CD4-positive, alpha-beta T cell treated with Interleukin-6 for 4 hours (primary cell): ENCODE data around the gene KCNK7.
"Not testable (repeated sequence)": the region's sequence is repeated elsewhere in the genome, so short reads cannot be mapped to it uniquely, and the experiment has no call there.

Experiments
- DNase-seq: peaks from one replicate; pipeline ENCODE4 v3.0.0-alpha.2; 2020; ENCODE audit warnings: mixed read lengths

Gene KCNK7, protein sequence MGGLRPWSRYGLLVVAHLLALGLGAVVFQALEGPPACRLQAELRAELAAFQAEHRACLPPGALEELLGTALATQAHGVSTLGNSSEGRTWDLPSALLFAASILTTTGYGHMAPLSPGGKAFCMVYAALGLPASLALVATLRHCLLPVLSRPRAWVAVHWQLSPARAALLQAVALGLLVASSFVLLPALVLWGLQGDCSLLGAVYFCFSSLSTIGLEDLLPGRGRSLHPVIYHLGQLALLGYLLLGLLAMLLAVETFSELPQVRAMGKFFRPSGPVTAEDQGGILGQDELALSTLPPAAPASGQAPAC

DNA sequence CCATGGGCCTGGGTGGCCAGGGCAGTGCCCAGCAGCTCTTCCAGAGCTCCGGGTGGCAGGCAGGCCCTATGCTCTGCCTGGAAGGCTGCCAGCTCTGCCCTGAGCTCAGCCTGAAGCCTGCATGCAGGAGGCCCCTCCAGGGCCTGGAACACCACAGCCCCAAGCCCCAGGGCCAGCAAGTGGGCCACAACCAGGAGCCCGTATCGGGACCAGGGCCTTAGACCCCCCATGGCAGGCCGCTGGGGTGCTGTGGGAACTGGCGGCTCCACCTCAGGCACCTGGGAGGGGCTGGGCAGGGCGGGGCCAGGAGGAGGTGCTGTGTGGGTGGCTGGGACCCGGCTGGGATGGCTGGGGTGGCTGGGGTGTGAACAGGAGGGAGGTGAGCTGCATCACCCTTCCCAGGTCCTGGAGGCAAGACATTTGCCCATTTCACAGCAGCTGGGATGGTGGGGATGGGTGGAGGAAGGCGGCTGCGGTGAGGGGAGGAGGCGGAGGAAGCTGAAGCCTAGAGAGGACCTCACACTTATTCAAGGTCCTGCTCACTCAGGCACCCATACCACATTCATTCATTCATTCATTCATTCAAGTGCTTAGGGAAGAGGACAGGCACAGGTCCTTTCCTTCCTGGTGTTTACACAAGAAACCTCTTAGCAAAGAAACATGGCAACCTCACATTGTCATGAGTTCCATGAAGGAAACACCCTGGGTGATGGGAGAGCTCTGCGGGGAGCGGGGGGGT, at the start of gene KCNK7:
Gene KCNK7 (minus strand): TSS at position 258 of the 739 bp plus-strand sequence. CDS start 28 bp downstream, at position 230.
- no peak for DNase-seq

DNA sequence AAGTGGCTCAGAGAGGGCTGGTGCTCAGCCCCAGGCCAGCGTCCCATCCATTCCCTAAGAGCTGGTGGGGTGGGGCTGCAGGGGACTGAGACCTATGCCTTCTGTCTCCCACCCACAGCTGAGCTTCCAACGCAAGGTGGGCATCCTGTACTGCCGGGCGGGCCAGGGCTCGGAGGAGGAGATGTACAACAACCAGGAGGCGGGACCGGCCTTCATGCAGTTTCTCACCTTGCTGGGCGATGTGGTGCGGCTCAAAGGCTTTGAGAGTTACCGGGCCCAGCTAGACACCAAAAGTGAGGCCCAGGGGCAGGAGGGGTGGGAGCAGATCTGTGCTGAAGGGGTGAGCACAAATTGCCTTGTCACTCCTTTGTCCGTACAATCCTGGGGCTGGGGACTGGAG, 49.2 kb upstream of the KCNK7 start:
- DNase-seq: no peak

DNA sequence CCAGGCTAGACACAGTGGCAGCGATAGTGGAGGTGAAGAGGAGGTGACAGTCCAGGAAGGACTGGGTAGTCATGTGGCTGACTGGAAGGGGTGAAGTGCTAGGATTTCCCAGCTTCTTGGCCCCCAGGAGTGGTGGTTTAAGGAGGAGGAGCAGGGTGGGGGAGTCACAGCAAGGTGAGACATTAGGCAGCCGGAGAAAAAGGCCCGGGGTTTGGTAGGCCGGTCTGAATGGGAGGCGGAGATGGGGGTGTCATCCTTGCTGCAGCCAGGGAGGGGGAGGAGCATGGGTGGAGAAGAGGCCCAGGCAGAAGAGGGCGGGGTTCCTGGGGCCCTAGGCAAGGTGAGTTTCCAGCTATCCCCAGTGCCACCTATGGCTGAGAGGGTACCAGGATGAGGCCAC, 48.4 kb upstream of the KCNK7 start:
- peak; percentile 51 for DNase-seq

DNA sequence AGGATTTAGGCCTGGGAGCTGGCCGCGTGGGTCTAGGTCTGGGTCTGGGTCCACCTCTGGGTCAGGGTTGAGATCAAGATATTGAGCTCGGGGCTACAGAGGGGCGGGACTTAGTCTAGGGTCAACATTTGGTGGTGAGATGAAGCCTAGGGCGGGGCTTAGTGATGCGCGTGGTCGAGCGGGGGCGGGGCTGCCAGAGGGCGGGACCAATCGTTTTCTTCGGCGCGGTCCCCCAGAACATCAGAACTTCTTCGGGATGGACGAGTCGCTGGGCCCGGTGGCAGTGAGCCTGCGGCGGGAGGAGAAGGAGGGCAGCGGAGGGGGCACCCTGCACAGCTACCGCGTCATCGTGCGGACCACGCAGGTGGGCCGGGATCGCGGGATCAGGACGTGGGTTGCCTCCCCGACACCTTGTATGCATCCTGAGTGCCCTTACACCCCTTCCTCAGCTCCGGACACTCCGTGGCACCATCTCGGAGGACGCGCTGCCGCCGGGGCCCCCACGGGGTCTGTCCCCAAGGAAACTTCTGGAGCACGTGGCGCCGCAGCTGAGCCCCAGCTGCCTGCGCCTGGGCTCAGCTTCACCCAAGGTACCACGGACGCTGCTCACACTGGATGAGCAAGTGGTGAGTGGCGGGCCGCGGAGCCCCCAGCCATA, 46.5 kb upstream of the KCNK7 start:
- DNase-seq: no peak

DNA sequence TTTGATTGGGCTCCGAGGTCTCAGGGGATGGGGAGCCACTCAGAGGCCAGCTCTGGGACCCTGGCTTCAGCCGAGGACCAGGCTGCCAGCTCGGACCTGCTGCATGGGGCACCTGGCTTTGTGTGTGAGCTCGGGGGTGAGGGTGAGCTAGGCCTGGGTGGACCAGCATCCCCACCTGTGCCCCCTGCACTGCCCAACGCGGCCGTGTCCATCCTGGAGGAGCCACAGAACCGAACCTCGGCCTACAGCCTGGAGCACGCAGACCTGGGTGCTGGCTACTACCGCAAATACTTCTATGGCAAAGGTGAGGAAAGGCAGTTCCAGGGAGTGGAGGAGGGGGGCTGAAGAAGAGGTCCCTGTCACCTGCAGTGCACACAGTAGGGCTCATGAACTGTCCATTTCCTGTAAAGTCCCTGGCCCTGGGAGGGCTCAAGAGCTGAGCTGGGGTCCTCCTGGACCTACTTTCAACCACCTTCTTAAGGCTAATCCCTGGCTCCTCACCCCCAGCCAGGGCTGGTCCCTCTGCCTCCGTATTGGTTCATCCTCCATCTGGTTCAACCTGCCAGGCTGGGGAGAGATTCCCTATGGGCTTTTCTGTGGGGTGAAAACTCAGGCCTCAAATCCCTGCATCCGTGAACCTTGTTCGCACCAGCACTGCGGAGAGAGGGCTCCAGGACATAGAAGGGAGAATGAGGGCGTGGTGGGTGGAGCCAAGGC, 45.9 kb upstream of the KCNK7 start:
- DNase-seq: no peak

DNA sequence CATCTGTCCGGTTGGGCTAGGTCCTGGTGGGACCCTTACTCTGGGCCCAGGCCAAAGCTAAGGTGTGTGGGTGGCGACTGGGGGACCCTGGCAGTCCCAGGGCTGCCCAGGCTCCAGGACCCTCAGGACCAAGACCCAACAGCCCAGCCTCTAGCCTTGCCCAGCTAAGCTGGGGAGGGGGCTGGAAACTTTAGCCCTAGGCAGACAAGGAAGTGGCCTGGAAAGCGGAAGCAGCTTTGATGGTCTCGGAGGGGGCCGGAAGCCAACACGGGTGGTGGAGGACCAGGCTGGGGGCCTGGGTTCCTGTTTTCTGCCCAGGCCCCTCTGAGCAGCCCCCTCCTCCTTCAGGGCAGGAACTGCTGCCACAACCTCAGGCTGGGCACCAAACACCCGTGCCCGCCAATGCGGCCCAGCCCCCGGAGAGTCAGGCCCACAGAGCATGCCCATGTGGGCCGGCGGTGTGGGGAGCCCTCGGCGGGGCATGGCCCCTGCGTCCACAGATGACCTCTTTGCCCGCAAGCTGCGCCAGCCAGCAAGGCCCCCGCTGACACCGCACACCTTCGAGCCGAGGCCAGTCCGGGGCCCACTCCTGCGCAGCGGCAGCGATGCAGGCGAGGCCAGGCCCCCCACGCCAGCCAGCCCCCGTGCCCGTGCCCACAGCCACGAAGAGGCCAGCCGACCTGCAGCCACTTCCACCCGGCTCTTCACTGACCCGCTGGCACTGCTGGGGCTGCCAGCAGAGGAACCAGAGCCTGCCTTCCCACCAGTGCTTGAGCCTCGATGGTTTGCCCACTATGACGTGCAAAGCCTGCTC, 45.1 kb upstream of the KCNK7 start:
- DNase-seq: peak; percentile 64

DNA sequence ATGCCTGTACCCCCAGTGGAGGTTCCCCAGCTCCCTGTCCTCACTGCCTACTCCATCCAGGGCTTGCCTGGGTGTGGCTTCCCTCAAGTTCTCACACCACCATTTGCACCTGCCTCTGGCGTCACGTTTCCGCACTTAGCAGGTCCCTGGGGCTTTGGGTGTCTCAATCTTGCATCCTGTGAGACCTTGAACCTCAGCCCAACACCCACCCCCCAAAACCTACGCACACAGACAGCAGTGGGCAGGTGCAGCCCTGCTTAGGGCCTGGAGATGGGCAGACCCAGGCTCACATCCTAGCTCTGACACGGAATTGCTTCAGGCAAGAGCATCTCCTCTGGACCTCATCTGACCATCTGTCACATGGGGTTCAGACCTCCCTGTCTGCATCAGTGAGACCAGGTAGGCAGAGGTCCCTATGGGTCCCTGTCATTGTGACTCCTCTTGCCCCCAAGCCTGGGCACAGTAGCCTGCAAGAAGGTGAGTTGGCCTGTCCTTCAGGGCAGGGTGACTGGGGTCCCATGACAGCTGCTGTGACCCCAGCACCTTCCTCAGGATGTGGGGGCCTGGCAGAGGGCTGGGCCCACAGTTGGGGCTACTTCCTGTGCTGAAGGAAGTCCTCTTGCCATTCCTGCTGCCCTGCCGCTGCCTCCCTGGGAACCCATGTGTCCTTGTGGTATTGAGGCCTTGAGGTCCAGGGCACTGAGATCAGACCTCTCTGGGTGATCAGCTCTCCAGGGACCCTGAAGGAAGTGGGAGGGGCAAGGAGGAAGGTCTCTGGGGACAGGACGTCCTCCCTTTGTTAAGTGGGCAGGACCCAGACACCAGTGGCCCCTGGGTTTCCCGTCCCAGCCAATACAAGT, 44.3 kb upstream of the KCNK7 start:
- DNase-seq: peak; percentile 77

DNA sequence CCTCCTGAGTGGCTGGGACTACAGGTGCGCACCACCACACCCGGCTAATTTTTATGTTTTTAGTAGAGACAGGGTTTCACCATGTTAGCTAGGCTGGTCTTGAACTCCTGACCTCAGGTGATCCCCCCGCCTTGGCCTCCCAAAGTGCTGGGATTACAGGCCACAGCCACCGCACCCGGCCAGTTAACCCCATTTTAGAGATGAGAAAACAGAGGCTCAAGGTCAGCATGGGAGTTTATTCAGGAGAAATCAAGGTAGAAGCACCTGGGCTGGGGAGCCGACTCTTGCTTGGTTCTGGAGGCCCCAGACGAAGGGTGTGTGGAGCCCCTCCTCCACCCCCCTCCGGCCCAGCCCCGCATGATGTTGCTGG, 43.6 kb upstream of the KCNK7 start:
- DNase-seq: not testable (repeated sequence)

DNA sequence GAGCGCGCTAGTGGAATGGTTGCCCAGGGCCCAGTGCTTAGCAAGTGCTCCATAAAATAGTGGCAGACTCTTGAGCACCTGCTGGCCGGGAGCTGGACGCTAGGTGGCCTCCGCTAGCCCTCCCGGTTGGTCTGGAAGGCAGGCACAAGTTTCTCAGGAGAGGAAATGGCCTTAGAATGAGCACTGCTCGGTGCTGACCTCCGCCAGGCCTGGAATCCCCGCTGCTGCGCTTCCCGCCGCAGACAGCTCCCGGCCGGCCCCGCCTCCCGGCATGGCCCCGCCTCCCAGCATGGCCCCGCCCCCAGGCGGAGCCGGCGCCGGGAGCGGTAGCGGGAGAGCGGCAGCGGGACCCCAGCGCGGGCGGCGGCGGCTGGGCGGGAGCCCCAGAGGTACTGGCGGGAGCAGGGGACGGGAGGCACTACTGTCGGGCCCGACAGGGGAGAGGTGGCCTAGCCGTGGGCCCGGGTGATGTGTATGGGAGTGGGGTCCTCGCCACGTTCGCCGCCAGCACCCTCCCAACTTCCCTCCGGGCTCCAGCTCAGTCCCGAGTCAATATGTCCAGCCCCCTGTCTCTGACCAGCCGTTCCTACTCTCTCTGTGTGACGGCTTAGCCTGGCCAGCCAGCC, 42.3 kb upstream of the KCNK7 start, which contains the start of gene SIPA1:
Gene SIPA1 (plus strand): TSS at position 308 of the 626 bp plus-strand sequence. CDS start 2,821 bp downstream, outside the sequence.
- DNase-seq: peak; percentile 73

DNA sequence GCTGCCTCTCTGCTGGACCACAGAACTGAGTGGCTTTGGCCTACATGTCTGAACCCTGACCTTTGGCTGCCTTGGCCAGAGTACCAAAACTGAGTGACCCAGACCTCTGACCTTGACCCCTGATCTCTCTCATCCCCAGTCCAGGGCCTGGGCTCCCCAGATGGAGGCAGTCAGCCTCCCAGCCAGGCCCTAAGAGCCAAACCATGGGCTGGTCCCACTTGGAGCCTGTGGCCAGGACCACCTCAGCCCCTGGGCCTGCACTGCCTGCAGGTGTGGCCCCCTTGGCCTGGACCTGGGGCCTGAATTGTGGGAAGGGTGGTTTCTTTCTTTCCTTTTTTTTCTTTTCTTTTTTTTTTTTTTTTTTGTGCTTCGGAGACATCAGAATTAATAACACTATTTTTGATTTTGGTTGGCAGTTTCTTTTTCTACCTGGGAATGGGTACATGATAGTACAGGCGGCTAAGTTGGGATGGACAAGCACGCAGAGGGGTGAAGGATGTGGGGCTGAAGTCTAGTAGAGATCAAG, 41.5 kb upstream of the KCNK7 start:
- no peak for DNase-seq

DNA sequence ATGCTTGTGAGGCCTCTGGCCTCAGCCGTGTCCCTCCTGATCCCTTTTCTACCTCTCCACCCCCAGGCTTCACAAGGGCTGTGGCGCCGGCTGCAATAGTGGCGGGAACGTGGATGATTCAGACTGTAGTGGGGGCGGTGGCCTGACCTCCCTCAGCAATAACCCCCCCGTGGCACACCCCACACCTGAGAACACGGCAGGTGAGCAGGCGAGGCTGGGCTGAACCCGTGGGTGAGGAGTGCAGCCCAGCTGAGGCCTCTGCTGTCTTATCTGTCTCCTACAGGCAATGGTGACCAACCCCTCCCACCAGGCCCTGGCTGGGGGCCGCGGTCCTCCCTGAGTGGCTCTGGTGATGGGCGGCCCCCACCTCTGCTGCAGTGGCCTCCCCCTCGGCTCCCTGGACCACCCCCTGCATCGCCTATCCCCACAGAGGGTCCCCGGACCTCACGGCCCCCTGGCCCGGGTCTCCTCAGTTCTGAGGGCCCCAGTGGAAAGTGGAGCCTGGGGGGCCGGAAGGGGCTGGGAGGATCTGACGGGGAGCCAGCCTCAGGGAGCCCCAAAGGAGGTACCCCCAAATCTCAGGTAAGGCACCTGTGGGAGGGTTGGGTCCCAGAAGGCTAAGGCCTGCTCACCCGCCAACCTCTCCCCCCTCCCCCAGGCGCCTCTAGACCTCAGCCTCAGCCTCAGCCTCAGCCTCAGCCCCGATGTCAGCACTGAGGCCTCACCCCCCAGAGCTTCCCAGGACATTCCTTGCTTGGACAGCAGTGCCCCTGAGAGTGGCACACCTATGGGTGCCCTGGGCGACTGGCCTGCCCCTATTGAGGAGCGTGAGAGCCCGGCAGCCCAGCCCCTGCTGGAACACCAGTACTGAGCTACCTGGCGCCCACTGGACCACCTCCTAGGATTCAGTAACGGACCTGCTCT, 40.8 kb upstream of the KCNK7 start:
- DNase-seq: no peak

DNA sequence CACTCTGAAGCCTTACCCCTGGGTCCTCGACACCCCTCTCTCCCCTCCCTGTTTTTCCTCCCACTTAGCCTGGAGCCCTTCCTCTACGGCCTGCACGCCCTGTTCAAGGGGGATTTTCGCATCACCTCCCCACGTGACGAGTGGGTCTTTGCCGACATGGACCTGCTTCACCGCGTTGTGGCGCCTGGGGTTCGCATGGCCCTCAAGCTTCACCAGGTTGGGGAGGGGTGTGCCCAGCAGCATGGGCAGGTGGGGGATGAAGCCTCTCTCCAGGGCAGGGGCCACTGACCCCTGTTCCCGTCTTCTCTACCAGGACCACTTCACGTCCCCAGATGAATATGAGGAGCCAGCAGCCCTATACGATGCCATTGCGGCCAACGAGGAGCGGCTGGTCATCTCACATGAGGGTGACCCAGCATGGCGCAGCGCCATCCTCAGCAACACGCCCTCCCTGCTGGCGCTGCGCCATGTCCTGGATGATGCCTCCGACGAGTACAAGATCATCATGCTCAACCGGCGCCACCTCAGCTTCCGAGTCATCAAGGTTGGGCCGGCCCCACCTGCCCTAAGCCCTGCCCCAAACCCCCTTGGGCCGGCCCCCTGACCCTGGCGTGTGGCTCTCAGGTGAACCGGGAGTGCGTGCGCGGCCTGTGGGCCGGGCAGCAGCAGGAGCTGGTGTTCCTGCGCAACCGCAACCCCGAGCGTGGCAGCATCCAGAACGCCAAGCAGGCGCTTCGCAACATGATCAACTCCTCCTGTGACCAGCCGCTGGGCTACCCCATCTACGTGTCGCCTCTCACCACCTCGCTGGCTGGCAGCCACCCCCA, 39.5 kb upstream of the KCNK7 start:
- DNase-seq: no peak

DNA sequence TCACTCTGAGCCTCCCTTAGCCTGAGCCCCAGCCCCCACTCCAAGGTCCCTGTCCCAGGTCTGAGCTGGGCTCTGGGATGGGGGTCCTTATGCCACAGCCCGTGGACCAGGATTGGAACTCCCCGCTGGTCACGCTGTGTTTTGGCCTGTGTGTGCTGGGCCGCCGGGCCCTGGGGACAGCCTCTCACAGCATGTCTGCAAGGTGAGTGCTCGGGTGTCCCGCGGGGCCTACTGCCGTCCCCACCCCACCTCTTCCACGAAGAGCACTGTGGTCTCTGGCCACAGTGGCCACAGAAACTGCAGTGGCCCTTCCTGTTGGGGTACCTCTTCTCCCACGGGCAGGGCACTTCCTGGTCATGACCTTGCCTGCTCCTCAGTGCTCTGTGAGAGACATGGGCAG, 38.8 kb upstream of the KCNK7 start:
- DNase-seq: no peak

DNA sequence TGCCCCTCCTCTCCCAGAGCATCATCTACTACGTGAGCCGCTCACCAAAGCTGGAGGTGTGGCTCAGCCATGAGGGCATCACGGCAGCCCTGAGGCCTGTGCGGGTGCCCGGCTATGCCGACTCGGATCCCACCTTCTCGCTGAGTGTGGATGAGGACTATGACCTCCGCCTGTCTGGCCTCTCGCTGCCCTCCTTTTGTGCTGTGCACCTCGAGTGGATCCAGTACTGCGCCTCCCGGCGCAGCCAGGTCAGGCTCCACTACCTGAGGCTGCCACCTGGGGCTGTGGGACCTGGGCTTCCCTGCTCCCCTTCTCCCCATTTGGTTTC, 38.5 kb upstream of the KCNK7 start:
- DNase-seq: no peak

DNA sequence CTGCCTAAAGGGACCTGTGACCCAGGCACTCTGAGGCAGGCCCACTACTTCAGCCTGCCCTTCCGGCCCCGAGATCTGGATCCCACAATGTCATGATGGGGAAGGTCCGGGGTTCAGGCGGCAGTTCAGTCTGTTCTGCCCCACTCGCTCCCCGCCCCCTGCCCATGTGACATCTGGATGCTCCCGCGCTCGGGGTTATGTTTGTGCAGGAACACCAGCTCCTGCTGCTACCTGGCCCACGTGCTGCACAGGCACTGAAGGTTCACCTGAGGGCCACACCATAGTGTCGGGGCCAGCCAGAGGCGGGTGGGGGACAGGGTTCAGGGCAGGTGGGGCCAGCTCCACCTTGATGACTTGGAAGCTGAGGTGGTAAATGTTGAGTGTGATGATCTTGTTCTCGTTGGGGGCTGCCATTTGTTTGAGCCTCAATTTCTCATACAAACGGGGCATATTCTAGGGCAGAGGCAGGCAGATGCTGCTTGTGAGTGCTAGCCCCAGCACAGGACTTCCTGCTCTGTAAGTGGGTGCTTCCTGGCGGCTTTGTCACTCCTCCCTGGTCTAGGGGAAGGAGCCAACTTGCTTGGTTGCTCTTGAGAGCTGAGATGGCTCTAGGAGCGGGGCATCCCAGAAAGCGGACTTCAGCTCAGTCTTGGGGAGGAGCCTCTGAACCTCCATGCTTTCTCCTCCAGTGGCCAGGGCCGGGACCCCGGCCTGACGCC, 37.9 kb upstream of the KCNK7 start:
- DNase-seq: peak; percentile 39

DNA sequence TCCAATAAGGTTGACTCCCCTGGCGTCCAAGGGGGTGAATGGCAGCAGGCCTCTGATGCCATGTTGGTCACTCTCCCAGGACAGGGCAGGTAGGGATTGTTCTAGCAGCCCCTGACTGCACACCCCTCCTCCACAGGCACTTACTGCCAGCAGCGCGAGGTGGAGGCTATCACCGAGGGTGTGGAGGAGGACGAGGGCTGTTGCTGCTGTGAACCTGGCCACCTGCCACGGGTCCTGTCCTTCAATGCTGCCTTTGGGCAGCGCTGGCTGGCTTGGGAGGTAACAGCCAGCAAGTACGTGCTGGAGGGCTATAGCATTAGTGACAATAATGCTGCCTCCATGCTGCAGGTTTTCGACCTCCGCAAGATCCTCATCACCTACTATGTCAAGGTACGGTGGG, 34.6 kb upstream of the KCNK7 start:
- no peak for DNase-seq

DNA sequence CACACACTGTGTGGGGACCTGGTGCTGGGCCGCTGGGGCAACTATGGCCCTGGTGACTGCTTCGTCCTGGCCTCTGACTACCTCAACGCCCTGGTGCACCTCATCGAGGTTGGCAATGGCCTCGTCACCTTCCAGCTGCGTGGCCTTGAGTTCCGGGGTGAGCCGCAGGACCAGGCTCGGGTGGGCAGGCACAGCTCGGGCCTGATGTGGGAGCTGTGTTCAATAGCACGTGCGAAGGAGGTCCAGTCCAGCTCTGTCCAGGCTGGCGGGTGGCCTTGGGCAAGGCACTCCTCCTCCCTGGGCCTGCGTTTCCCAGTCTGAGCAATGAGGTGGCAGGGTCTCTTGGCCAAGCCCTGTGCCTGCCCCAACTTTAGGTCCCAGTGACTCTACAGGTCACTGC, 34.0 kb upstream of the KCNK7 start:
- no peak for DNase-seq

DNA sequence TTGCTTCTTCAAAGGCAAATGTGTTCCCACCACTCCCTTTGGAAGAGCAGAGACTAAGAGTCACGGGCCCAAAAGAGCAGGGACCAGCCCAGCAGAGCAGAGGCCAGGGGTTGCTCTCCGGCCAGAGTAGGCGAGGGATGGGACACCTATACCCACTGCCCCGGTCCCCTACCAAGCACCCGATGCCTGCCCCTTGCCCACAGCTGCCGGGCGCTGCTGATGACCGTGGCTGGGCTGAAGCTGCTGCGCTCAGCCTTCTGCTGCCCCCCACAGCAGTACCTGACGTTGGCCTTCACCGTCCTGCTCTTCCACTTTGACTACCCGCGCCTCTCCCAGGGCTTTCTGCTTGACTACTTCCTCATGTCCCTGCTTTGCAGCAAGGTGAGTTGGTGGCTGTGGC, 31.6 kb upstream of the KCNK7 start:
- DNase-seq: no peak
